Measurements from ENCODE around the gene SPEG. TPM values are rescaled to one million over a fixed set of nuclear protein-coding genes. Genes with fewer than 3 reads are reported as not detected.

The SPEG gene
- total and polyA plus RNA-seq, 2 of the 13 experiments (the other 11 are each of a cell fraction or from before 2014, with no cell fraction given) = 0.18 to 0.24 TPM

- WGBS (ENCODE audit: low lambda C conversion rate) = 4% methylated on average over 9 of the region's 9 CpGs
- Histone ChIP-seq H3K36me3 (replicated peaks in 1 of 2; ENCODE audit: control insufficient read depth in 1 of 2, insufficient read depth in 2 of 2, low read length in 2 of 2) (no peaks in the 10 kb centered on the region), H3K4me2 (ENCODE audit: low read depth, low read length) (no peak overlapping the region), H4K20me1 (ENCODE audit: insufficient read depth, low read length) (no peaks in the 10 kb centered on the region), H3K4me3 (replicated peaks in 1 of 3; ENCODE audit: insufficient read depth in 1 of 3, low read depth in 2 of 3, low read length in 3 of 3) (no peak overlapping the region), H3K9me3 (ENCODE audit: low read length) (no peaks in the 10 kb centered on the region), H3K9ac (ENCODE audit: insufficient read depth, low read depth, low read length) (no peak overlapping the region), H3K4me1 (ENCODE audit: insufficient read depth, low read length) (peaks cover 2% of the 10 kb centered on the region; the same call in 1 of the 2 replicates), H3K79me2 (ENCODE audit: insufficient read depth, low read length) (no peaks in the 10 kb centered on the region), H3K27me3 (ENCODE audit: control insufficient read depth in 1 of 2, insufficient read depth in 2 of 2, low read length in 2 of 2) (peaks cover 47 to 99% of the 10 kb centered on the region in 2 experiments; a peak in 4 of 5 replicates), H2AFZ (ENCODE audit: low read length) (no peak overlapping the region), H3K27ac (ENCODE audit: extremely low read length, insufficient read depth, low read length) (no peak overlapping the region)
- in situ Hi-C loops (cut with HindIII; ENCODE audit: extremely low pct_ligation_motif_present, low pct_unique_long_range_greater_than_20kb) (no loop called here), intact Hi-C loops (cut with micrococcal nuclease; ENCODE audit: unreplicated experiment) (no loop called here)
- BruUV-seq (replicated peaks) = no TSS peak
- FAIRE-seq (no peak), ATAC-seq (no peak), DNase-seq (ENCODE audit: low spot score) (no peak)
- ChIA-PET POLR2A (no interaction called here), CTCF (ENCODE audit: low intra/inter-chr PET ratio, low total read pairs) (no interaction called here)
- no peak for TF ChIP-seq ZNF563 (CRISPR knock-in tag; IDR thresholded peaks at IDR 0.05)
- TF ChIP-seq NBN (conservative IDR thresholded peaks at IDR 0.05) = no peak
- no peak for TF ChIP-seq ZBTB39 (CRISPR knock-in tag; IDR thresholded peaks at IDR 0.05)
- no peak for TF ChIP-seq POGK (CRISPR knock-in tag; conservative IDR thresholded peaks at IDR 0.05)
- TF ChIP-seq ZNF747 (CRISPR knock-in tag; IDR thresholded peaks at IDR 0.05; ENCODE audit: borderline replicate concordance) = no peak
- no peak for TF ChIP-seq RAD51 (IDR thresholded peaks at IDR 0.05; ENCODE audit: borderline replicate concordance)
- TF ChIP-seq NAIF1 (CRISPR knock-in tag; IDR thresholded peaks at IDR 0.05; ENCODE audit: borderline replicate concordance) = no peak
- TF ChIP-seq ZNF710 (CRISPR knock-in tag; IDR thresholded peaks at IDR 0.05; ENCODE audit: borderline replicate concordance) = no peak
- no peak for TF ChIP-seq GABPA (IDR thresholded peaks at IDR 0.05; ENCODE audit: low read depth, low read length)
- TF ChIP-seq GABPA (CRISPR knock-in tag; IDR thresholded peaks at IDR 0.05; ENCODE audit: low read depth) = no peak
- TF ChIP-seq, protein P1, sequence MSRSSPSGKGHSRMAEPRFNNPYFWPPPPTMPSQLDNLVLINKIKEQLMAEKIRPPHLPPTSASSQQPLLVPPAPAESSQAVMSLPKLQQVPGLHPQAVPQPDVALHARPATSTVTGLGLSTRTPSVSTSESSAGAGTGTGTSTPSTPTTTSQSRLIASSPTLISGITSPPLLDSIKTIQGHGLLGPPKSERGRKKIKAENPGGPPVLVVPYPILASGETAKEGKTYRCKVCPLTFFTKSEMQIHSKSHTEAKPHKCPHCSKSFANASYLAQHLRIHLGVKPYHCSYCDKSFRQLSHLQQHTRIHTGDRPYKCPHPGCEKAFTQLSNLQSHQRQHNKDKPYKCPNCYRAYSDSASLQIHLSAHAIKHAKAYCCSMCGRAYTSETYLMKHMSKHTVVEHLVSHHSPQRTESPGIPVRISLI (CRISPR knock-in tag; IDR thresholded peaks at IDR 0.05; ENCODE audit: borderline replicate concordance) = no peak
- TF ChIP-seq, protein P2, sequence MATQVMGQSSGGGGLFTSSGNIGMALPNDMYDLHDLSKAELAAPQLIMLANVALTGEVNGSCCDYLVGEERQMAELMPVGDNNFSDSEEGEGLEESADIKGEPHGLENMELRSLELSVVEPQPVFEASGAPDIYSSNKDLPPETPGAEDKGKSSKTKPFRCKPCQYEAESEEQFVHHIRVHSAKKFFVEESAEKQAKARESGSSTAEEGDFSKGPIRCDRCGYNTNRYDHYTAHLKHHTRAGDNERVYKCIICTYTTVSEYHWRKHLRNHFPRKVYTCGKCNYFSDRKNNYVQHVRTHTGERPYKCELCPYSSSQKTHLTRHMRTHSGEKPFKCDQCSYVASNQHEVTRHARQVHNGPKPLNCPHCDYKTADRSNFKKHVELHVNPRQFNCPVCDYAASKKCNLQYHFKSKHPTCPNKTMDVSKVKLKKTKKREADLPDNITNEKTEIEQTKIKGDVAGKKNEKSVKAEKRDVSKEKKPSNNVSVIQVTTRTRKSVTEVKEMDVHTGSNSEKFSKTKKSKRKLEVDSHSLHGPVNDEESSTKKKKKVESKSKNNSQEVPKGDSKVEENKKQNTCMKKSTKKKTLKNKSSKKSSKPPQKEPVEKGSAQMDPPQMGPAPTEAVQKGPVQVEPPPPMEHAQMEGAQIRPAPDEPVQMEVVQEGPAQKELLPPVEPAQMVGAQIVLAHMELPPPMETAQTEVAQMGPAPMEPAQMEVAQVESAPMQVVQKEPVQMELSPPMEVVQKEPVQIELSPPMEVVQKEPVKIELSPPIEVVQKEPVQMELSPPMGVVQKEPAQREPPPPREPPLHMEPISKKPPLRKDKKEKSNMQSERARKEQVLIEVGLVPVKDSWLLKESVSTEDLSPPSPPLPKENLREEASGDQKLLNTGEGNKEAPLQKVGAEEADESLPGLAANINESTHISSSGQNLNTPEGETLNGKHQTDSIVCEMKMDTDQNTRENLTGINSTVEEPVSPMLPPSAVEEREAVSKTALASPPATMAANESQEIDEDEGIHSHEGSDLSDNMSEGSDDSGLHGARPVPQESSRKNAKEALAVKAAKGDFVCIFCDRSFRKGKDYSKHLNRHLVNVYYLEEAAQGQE (IDR thresholded peaks at IDR 0.05; ENCODE audit: borderline replicate concordance in 1 of 2, low read depth in 1 of 2, low read length in 2 of 2) = no peak
- no peak for TF ChIP-seq ISL2 (CRISPR knock-in tag; IDR thresholded peaks at IDR 0.05)
- TF ChIP-seq SYNCRIP (IDR thresholded peaks at IDR 0.05; ENCODE audit: insufficient read depth, low read depth, low read length) = no peak
- TF ChIP-seq ZFP1 (CRISPR knock-in tag; IDR thresholded peaks at IDR 0.05) = no peak
Measured at GRCh38 chr2:219489315-219489714, 54.7 kb downstream of the SPEG start.
